Keratinocyte (primary cell): ENCODE results near the gene TCF23. TPM values are rescaled to one million over a fixed set of nuclear protein-coding genes. Genes with fewer than 3 reads are reported as not detected.

Experiments used
- DNase-seq: peaks from one replicate; pipeline ENCODE4 v3.0.0-alpha.2; 2011; ENCODE audit warnings: low read depth, missing footprints, low spot score
- FAIRE-seq: peaks from 2 replicates; lab custom pipeline; 2011; peaks lifted over from hg19 to GRCh38; lab: Jason Lieb, UNC
- H2AFZ ChIP-seq: 2 replicates; pipeline ENCODE4 v1.6.0; 2012; ENCODE audit warnings: low read length, control low read depth, inconsistent platforms; ENCODE audit not compliant: control insufficient read depth
- H3K27ac ChIP-seq: 2 replicates; pipeline ENCODE4 v1.5.1; 2011; ENCODE audit warnings: low read length; ENCODE audit not compliant: control insufficient read depth, insufficient read depth
- H3K27me3 ChIP-seq: 3 replicates; pipeline ENCODE4 v1.6.0; 2011; ENCODE audit warnings: low read length; ENCODE audit not compliant: control insufficient read depth, insufficient read depth; ENCODE audit errors: extremely low read depth
- H3K36me3 ChIP-seq, 2 experiments: 2 replicates in 1 of 2; 3 replicates in 1 of 2; pipeline ENCODE4 v1.5.1; 2011; ENCODE audit warnings: low read length in 2 of 2, mild to moderate bottlenecking in 1 of 2; ENCODE audit not compliant: control insufficient read depth in 2 of 2, insufficient read depth in 2 of 2; ENCODE audit errors: extremely low read depth in 1 of 2
- H3K4me1 ChIP-seq: 3 replicates; pipeline ENCODE4 v1.5.1; 2011; ENCODE audit warnings: low read length; ENCODE audit not compliant: control insufficient read depth, insufficient read depth; ENCODE audit errors: extremely low read depth
- H3K4me2 ChIP-seq: 3 replicates; pipeline ENCODE4 v1.6.0; 2011; ENCODE audit warnings: low read depth, low read length; ENCODE audit not compliant: control insufficient read depth, insufficient read depth; ENCODE audit errors: extremely low read depth
- H3K4me3 ChIP-seq, 3 experiments: fragments of 200-600 bp in 1 of 3; sonication (generic) in 1 of 3; 2 replicates in 2 of 3; 3 replicates in 1 of 3; pipeline ENCODE4 v1.5.1; 2011 to 2016; ENCODE audit warnings: low read length in 3 of 3, mild to moderate bottlenecking in 3 of 3, control low read depth in 2 of 3, inconsistent platforms in 1 of 3, low read depth in 1 of 3, mixed read lengths in 1 of 3, mixed run types in 1 of 3, moderate library complexity in 1 of 3; ENCODE audit not compliant: control insufficient read depth in 2 of 3, insufficient read depth in 2 of 3; ENCODE audit errors: extremely low read depth in 1 of 3
- H3K79me2 ChIP-seq: 2 replicates; pipeline ENCODE4 v1.6.0; 2012; ENCODE audit warnings: low read length; ENCODE audit not compliant: control insufficient read depth, insufficient read depth
- H3K9ac ChIP-seq: 3 replicates; pipeline ENCODE4 v1.6.0; 2011; ENCODE audit warnings: low read length; ENCODE audit not compliant: control insufficient read depth, insufficient read depth; ENCODE audit errors: extremely low read depth
- H3K9me1 ChIP-seq: 3 replicates; pipeline ENCODE4 v1.6.0; 2011; ENCODE audit warnings: low read length; ENCODE audit not compliant: control insufficient read depth, insufficient read depth; ENCODE audit errors: extremely low read depth
- H3K9me3 ChIP-seq: 2 replicates; pipeline ENCODE4 v1.5.1; 2012; ENCODE audit warnings: low read depth, low read length; ENCODE audit not compliant: control insufficient read depth
- H4K20me1 ChIP-seq: 3 replicates; pipeline ENCODE4 v1.6.0; 2011; ENCODE audit warnings: low read length; ENCODE audit not compliant: control insufficient read depth, insufficient read depth; ENCODE audit errors: extremely low read depth
- EZH2 ChIP-seq: IDR thresholded peaks from one replicate; pipeline ENCODE4 v1.6.1; 2012; ENCODE audit warnings: inconsistent platforms, mild to moderate bottlenecking, low read length, moderate library complexity
- dilution Hi-C: fragments of 300-500 bp; cut with MboI; formaldehyde crosslinking; loops from one replicate; pipeline ENCODE4 v1.7.0; 2020; ENCODE audit warnings: low sequenced_read_pairs; ENCODE audit not compliant: extremely low pct_ligation_motif_present
- polyA plus RNA-seq, 5 experiments: library from polyadenylated mRNA; depleted of rRNA in 3 of 5; stranded (reverse) in 3 of 5; stranded (forward) in 1 of 5; unstranded in 1 of 5; fragments of >200 nt; gene quantifications; 1 replicate in 1 of 5; 2 replicates in 3 of 5; 3 replicates in 1 of 5; pipeline versions ENCODE4 v1.2.1 to v1.2.3, GENCODE V29; 2011 to 2012; ENCODE audit warnings: missing spikeins in 2 of 5, low read depth in 1 of 5, low replicate concordance in 1 of 5
- TF ChIP-seq, protein P1 (sequence below), 3 experiments: IDR thresholded peaks in 1 of 3; conservative IDR thresholded peaks in 1 of 3; optimal IDR thresholded peaks in 1 of 3; 2 replicates in 2 of 3; 3 replicates in 1 of 3; pipeline versions ENCODE3 to v1.5.1; 2011; ENCODE audit warnings: low read length in 3 of 3, mild to moderate bottlenecking in 3 of 3, moderate library complexity in 2 of 3, control low read depth in 1 of 3, inconsistent platforms in 1 of 3; ENCODE audit not compliant: insufficient read depth in 2 of 3; ENCODE audit errors: extremely low read depth in 1 of 3

The TCF23 gene
- polyA plus RNA-seq, 1 donor (not counting 4 experiments of a cell fraction or from before 2014, with no cell fraction given): not detected

GRCh38 chr2:27149570-27150405 is 984 bp downstream of the TCF23 start:
- H3K27ac ChIP-seq: no peak overlapping the region
- TF ChIP-seq, protein P1, sequence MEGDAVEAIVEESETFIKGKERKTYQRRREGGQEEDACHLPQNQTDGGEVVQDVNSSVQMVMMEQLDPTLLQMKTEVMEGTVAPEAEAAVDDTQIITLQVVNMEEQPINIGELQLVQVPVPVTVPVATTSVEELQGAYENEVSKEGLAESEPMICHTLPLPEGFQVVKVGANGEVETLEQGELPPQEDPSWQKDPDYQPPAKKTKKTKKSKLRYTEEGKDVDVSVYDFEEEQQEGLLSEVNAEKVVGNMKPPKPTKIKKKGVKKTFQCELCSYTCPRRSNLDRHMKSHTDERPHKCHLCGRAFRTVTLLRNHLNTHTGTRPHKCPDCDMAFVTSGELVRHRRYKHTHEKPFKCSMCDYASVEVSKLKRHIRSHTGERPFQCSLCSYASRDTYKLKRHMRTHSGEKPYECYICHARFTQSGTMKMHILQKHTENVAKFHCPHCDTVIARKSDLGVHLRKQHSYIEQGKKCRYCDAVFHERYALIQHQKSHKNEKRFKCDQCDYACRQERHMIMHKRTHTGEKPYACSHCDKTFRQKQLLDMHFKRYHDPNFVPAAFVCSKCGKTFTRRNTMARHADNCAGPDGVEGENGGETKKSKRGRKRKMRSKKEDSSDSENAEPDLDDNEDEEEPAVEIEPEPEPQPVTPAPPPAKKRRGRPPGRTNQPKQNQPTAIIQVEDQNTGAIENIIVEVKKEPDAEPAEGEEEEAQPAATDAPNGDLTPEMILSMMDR (optimal IDR thresholded peaks at IDR 0.05 in 1 of 3, IDR thresholded peaks at IDR 0.05 in 1 of 3, conservative IDR thresholded peaks at IDR 0.05 in 1 of 3; ENCODE audit: extremely low read depth in 1 of 3, insufficient read depth in 2 of 3, low read length in 3 of 3): no peak
- TF ChIP-seq EZH2: no peak
- no peaks in the 10 kb centered on the region for H3K9me1 ChIP-seq
- no peaks in the 10 kb centered on the region for H4K20me1 ChIP-seq
- no peak for DNase-seq
- dilution Hi-C loops: no loop called here
- H3K4me2 ChIP-seq: no peak overlapping the region
- no peaks in the 10 kb centered on the region for H3K36me3 ChIP-seq
- H3K4me1 ChIP-seq: peaks cover 5% of the 10 kb centered on the region
- H3K4me3 ChIP-seq: no peak overlapping the region
- H2AFZ ChIP-seq: no peak overlapping the region
- H3K27me3 ChIP-seq: peaks cover 7% of the 10 kb centered on the region
- H3K9ac ChIP-seq: no peak overlapping the region
- H3K79me2 ChIP-seq: no peaks in the 10 kb centered on the region
- no peaks in the 10 kb centered on the region for H3K9me3 ChIP-seq
- FAIRE-seq: no peak

GRCh38 chr2:27150639-27151230 is 1.9 kb downstream of the TCF23 start:
- Histone ChIP-seq H3K9me3 (no peaks in the 10 kb centered on the region), H4K20me1 (no peaks in the 10 kb centered on the region), H3K9ac (no peak overlapping the region), H2AFZ (no peak overlapping the region), H3K9me1 (no peaks in the 10 kb centered on the region), H3K36me3 (no peaks in the 10 kb centered on the region), H3K4me2 (no peak overlapping the region), H3K27ac (no peak overlapping the region), H3K4me1 (peaks cover 5% of the 10 kb centered on the region), H3K79me2 (no peaks in the 10 kb centered on the region), H3K27me3 (peaks cover 7% of the 10 kb centered on the region), H3K4me3 (no peak overlapping the region)
- FAIRE-seq (no peak), DNase-seq (no peak)
- TF ChIP-seq, protein P1 (optimal IDR thresholded peaks at IDR 0.05 in 1 of 3, IDR thresholded peaks at IDR 0.05 in 1 of 3, conservative IDR thresholded peaks at IDR 0.05 in 1 of 3; ENCODE audit: extremely low read depth in 1 of 3, insufficient read depth in 2 of 3, low read length in 3 of 3): no peak
- TF ChIP-seq EZH2: no peak
- dilution Hi-C loops: no loop called here
